Esophagus squamous epithelium (tissue), 4 donors: Measurements from ENCODE around the gene C1orf210.

ENCODE experiments used
- CTCF ChIP-seq, 6 experiments: fragments of 450-650 bp in 4 of 6; fragments of 200-600 bp in 2 of 6; sonication (generic) in 2 of 6; IDR thresholded peaks; one replicate each; pipeline ENCODE4 v1.5.1; 2016 to 2019; ENCODE audit warnings: antibody characterized with exemption in 6 of 6, mild to moderate bottlenecking in 4 of 6, moderate library complexity in 4 of 6
- POLR2A ChIP-seq, 4 donors: fragments of 450-650 bp; IDR thresholded peaks; one replicate each; pipeline ENCODE4 v1.6.1; 2017; ENCODE audit warnings: antibody characterized with exemption in 4 of 4, mild to moderate bottlenecking in 4 of 4, moderate library complexity in 3 of 4

DNA sequence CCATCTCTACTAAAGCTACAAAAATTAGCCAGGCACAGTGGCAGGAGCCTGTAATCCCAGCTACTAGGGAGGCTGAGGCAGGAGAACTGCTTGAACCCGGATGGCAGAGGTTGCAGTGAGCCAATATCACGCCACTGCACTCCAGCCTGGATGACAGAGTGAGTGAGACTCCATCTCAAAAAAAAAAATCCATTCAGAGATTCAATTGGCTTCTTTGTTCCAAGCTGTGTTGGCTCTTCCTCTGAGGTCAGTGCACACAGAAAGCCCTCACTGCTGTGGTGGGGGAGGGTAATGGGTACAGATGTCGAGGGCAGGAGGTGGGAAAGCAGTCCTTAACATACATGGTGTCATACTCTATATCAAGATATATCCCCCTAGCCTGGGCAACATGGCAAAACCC lies 30.1 kb upstream of the C1orf210 start:
- no peak for TF ChIP-seq CTCF (IDR thresholded peaks at IDR 0.05)
- TF ChIP-seq POLR2A (IDR thresholded peaks at IDR 0.05) = no peak
